HG03039 (cell line): ENCODE results near the gene RBP2.
"Not testable (repeated sequence)": the region's sequence is repeated elsewhere in the genome, so short reads cannot be mapped to it uniquely, and the experiment has no call there.

Experiments
- ATAC-seq: cut with Tn5 transposase; IDR thresholded peaks from one replicate; pipeline ENCODE4 v1.9.1; 2021; ENCODE audit warnings: mild to moderate bottlenecking, moderate library complexity; ENCODE audit not compliant: unreplicated experiment

Gene RBP2

GRCh38 chr3:139447486-139447885, 28.8 kb downstream of the RBP2 start:
- ATAC-seq, result no peak

GRCh38 chr3:139444446-139444845, 31.9 kb downstream of the RBP2 start:
- ATAC-seq, result no peak

- ATAC-seq, result no peak
Measured at GRCh38 chr3:139443186-139443585, 33.1 kb downstream of the RBP2 start.

- no peak for ATAC-seq
Measured at GRCh38 chr3:139441656-139442055, 34.7 kb downstream of the RBP2 start.

GRCh38 chr3:139440639-139441556, 35.4 kb downstream of the RBP2 start:
- no peak for ATAC-seq

- ATAC-seq, result no peak
Measured at GRCh38 chr3:139439278-139439677, 37.0 kb downstream of the RBP2 start.

GRCh38 chr3:139434764-139435307, 41.5 kb downstream of the RBP2 start:
- no peak for ATAC-seq

- ATAC-seq, result no peak
Measured at GRCh38 chr3:139434228-139434627, 42.1 kb downstream of the RBP2 start.

GRCh38 chr3:139433089-139433488, 43.2 kb downstream of the RBP2 start:
- no peak for ATAC-seq

GRCh38 chr3:139430493-139430892, 45.8 kb downstream of the RBP2 start:
- no peak for ATAC-seq

- peak; percentile 57 for ATAC-seq
Measured at GRCh38 chr3:139427283-139428060, 48.8 kb downstream of the RBP2 start.

- no peak for ATAC-seq
Measured at GRCh38 chr3:139425745-139426400, 50.4 kb downstream of the RBP2 start.

GRCh38 chr3:139423232-139423631, 53.1 kb downstream of the RBP2 start:
- no peak for ATAC-seq

- ATAC-seq, result no peak
Measured at GRCh38 chr3:139421460-139421859, 54.9 kb downstream of the RBP2 start.

GRCh38 chr3:139421040-139421439, 55.3 kb downstream of the RBP2 start:
- ATAC-seq, result no peak

GRCh38 chr3:139418144-139418543, 58.2 kb downstream of the RBP2 start:
- no peak for ATAC-seq

- no peak for ATAC-seq
Measured at GRCh38 chr3:139416275-139416674, 60.0 kb downstream of the RBP2 start.

GRCh38 chr3:139414608-139415224, 61.6 kb downstream of the RBP2 start:
- ATAC-seq, result no peak

- not testable (repeated sequence) for ATAC-seq
Measured at GRCh38 chr3:139412891-139413290, 63.4 kb downstream of the RBP2 start.
